ENCODE measurements around the gene CYP1A2.

Gene CYP1A2

DNA sequence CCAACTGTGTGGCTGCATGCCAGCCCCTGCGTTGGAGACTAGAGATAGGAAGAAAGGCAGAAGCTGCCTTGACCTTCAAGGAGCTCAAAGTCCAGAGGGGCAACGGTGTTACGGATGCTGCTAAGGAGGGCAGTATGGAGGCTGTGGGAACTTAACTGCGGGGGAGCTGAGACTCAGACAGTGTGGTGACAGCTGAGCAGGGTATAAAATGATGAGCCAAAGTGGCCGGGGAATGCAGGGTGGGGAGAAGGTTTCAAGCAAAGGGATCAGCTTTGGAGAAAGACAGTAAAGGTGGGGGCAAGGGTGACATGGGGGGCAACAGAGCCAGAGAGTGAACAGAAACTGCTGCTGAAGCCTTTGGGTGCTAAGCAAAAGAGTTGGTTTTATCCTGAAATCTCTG lies 6.2 kb upstream of the CYP1A2 start:
- DNase-seq, result no peak

DNA sequence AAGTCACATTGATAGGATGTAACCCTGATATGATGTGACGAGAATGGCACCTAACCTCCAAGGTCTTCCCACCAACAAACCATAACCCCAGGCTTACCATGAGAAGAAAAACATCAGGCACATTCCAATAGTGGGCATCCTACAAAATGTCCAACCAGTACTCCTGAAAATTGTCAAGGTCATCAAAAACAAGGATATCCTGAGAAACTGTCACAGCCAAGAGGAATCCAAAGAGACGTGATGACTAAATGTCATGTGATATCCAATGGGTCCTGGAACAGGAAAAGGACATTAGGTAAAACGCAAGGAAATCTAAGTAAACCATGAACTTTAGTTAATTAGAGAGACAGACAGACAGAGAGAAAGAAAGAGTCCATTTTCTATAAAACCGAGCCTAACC lies 2.3 kb upstream of the CYP1A2 start:
- DNase-seq, result no peak

DNA sequence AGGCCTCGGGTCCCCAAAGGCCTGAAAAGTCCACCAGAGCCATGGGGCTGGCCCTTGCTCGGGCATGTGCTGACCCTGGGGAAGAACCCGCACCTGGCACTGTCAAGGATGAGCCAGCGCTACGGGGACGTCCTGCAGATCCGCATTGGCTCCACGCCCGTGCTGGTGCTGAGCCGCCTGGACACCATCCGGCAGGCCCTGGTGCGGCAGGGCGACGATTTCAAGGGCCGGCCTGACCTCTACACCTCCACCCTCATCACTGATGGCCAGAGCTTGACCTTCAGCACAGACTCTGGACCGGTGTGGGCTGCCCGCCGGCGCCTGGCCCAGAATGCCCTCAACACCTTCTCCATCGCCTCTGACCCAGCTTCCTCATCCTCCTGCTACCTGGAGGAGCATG lies 1.2 kb downstream of the CYP1A2 start:
- DNase-seq, result no peak

DNA sequence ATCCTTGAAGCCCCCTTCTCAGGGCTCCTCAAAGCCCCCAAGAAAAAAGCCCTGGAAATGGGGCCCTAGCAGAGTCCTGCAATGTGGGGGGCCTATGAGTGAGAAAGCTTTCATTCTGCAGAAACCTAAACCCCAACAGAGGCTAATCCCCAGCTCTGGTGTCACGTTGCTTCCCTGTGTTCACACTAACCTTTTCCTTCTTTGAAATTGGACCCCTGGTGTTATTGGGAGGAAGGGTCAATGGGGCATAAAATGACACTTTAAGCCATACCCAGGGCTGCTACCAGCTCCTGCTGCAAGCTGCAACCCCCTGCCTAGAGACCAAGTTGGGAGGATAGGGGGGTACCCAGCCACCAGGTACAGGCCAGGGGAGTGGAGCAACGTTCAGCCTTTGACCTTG lies 2.1 kb downstream of the CYP1A2 start:
- no peak for DNase-seq

DNA sequence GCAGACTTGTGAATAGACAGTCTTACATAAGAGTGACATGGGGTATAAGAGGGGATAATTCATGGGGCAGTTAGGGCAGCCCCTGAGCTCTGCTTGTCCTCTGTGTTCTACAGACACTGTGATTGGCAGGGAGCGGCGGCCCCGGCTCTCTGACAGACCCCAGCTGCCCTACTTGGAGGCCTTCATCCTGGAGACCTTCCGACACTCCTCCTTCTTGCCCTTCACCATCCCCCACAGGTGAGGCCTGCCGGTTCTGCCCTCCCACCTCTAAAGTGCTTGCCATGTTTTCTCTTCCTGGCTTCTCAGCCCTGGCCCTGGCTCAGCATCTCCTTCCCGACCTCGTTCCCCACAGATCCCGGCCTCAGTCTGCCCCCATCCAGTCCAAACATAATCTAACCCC lies 3.4 kb downstream of the CYP1A2 start:
- no peak for DNase-seq

DNA sequence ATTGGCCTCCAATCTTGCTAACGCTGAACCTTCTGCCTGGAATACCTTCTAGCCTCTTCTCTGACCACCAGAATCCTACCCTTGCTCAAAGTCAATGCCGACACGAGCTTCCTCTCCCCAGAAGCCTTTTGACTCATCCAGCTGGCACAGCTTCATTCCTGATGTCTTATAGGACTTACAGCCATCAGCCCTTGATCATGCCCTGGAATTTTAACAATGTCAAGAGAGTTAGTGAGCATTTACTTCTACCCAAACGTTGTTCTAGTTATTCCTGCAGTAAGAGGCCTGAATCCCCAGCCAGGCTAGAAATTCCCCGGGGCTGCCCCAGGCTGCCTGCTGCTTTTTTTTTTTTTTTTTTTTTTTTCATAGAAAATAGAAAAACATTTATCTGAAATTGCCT lies 3.9 kb downstream of the CYP1A2 start:
- no peak for DNase-seq

DNA sequence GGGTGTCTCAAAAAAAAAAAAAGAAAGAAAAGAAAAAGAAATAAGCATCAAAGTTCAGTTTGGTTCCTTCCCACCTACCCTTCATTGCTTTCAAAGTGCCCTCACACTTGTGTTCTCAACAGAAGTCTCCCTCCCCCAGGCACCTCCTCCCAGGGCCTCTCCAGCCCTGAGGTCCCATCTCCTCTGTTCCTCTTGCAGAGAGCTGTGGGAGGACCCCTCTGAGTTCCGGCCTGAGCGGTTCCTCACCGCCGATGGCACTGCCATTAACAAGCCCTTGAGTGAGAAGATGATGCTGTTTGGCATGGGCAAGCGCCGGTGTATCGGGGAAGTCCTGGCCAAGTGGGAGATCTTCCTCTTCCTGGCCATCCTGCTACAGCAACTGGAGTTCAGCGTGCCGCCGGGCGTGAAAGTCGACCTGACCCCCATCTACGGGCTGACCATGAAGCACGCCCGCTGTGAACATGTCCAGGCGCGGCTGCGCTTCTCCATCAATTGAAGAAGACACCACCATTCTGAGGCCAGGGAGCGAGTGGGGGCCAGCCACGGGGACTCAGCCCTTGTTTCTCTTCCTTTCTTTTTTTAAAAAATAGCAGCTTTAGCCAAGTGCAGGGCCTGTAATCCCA lies 6.1 kb downstream of the CYP1A2 start:
- DNase-seq, result no peak

DNA sequence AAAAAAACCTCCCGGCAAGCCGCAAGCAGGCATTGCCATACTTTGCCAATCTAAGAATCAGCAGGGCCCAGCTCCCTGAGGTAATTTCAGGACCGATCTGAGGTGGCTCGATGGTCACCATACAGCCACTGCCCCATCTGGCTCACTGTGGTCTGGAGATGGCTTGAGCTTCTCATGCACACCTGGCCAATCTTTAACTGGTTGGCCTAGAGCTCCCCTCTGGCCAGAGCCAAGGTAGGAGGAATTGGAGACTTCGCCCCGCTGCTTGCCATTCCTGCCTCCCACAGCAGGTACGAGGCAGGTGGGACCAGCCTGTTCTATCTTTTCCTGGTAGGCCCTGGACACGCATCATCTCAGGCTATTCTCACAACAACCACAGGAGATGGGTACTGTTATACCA lies 10.1 kb downstream of the CYP1A2 start:
- no peak for DNase-seq

DNA sequence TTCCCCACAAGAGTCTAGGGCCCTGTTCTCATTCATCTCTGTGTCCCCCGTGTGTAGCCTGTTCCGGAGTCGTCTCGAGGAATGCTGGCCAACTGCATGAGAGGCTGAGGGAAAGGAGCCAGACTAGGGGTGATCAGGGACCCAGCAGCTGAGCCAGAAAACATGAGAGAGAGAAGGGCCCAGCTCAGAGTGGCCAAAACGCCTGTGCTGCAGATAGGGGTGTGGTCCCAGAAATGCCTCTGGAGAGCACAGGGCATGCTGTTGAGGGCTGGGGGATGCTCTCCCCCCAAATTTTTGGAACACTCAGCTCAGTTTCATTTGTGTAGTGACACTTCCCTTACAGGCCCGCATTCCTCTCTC lies 14.1 kb downstream of the CYP1A2 start:
- DNase-seq, result no peak

DNA sequence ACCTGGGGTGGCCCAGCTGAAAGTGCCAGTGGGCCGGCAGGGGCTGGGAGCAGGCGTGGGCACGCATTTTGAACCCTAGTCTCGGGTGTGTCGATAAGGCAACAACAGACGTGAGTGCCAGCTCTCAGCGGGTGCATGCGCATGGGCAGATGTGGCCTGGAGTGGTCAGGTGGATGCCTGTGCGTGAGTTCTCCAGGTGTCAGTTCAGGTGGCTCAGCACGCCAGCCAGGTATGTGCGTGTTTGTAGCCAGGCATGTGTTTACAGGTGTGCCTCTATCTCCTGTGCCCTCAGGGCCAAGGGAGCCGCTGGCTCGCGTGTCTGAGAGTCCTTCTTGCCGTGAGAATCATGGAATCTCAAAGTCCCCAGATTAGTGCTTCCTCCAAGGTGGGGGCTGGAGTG lies 14.8 kb downstream of the CYP1A2 start:
- no peak for DNase-seq

DNA sequence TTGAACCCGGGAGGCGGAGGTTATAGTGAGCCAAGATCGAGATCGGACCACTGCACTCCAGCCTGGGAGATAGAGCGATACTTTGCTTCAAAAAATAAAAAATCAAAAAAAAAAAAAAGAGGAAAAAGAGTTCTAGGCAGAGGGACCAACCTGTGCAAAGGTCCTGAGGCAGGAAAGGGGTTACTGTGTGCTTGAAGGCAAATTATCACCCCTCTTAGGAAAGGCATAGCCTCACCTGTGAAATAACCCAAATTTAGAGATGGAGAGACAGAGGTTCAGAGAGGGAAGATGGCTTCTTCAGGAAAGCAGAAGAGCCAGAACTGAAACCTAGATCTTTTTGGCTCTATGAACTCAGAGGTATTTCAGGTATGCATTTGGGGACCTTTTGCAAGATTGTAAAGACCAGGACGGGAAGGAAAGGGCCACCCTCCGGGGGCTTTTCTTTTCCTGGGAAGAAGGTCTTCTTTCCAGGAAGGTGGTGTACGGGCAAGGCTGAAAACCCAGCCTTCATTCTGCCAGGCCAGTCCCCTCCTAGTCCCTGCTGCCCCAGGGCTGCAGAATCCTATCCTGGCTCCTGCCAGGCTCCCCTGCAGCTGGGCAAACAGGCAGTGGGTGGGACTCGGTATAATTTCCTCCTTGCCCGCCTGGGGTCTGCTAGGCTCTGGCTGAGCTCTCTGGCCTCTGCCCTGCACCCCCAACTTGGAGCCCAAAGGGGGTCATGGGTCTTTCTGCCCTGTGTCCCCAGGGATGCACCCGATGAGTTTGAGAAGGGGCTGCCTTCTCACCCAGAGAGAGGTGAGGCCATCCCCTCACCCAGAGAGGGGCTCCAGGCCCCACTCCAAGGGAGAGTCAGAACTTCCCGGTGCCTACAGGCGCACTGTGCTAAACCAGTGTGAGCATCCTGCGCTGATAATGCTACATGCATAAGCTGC lies 18.8 kb downstream of the CYP1A2 start:
- DNase-seq, result no peak

DNA sequence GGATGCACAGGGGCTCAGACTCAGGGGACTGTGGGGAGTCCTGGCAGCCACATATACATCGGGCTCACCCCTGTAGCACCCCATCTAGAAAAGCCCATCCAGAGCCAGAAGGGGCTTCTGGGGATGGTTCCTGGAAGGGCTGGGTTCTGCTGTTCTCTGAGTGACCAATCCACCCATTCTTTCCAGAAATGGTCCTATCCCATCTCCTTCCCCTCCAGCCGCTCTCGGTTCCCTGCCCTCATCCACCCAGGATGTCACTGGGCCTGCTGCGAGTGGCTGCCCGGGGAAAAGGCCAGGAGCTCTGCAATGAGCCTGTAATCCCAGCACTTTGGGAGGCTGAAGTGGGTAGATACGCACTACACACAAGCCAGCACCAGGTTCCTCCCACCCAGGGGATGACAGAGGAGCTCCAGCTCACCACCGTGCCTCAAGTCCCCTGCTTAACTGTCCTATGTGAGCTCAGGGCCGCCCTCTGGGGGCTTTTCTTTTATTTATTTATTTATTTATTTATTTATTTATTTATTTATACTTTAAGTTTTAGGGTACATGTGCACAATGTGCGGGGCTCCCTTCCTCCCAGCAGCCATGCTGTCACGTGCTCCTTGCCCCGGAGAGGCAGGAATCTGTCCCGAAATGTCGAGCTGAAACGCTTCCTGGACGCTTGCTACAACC lies 19.6 kb downstream of the CYP1A2 start:
- no peak for DNase-seq

DNA sequence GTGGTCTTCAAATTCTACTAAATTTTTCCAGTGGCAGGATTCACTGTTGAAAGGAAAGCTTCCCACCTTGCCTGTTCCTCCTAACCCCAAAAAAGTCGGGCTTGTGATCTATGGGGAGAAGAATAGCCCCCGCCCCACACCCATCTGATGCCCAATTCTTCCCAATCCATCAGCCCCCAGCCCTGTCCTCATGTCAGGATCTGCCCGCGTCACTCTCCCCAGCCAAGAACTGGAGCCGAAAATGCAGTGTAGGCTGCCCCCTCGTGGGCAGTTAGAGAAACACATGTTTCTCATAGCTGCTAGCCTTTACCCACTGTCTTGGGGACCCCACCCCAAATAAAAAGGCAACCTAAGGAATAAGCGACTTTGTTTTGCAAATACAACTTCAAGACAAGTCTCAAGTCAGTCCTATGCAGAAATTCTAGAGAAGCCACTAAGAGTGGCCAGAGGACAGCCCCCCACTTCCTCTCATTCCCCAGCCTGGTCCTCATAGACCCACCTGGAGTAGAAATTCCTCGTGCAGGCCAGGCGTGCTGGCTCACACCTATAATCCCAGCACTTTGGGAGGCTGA lies 20.2 kb downstream of the CYP1A2 start:
- DNase-seq, result no peak

DNA sequence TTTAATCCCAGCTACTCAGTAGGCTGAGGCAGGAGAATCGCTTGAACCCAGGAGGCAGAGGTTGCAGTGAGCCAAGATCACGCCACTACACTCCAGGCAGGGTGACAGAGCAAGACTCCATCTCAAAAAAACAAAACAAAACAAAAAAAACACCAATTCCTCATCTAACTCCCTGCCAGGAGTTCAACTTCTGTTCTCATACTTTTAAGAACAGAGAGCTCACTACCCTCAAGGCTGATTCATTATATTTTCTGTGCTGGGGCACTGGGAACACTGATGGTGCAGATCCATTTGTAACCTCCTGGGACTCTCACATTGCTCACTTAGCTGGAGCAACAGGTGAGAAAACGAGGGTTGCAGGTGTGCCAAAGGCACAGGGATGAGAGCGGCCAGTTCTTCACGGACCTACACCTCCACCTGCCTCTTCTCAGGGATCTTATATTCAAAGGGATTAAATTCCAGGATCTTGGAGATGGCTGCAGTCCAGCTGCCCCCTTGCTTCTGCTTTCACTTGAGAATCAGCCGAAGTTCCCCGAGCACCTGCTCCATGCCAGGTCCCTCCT lies 20.9 kb downstream of the CYP1A2 start:
- no peak for DNase-seq

DNA sequence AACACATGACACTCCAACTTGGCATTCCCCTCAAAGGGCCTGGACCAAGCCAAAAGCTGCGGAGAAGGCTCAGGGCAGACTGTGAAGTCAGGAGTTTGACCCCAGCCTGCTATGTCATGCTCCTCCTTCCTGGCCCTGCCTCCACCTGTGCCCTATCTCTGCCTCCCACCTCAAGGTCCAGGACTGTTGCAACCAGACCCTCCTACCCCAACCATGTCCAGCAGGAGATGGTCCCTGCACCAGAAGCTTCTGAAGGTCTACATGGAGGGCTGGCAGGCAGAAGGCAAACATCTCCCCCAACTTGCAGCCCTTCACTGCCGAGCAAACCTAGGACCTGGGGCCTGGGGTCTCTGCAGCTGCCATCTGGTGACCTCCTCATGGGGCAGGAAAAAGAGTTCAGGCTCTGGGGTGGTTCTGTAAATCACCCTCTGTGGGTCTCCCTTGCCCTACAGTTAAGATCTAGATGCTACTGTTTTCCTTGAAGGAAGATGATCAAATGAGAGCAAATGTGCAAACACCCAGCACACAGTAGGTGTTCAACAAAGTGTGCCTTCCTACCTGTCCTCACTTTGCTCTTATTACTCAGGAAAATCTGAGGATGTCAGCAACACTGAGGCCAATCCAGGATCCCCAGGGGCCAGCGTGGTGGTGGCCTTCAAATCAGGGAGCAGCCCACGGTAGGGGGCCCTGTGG lies 21.7 kb downstream of the CYP1A2 start:
- DNase-seq, result no peak

DNA sequence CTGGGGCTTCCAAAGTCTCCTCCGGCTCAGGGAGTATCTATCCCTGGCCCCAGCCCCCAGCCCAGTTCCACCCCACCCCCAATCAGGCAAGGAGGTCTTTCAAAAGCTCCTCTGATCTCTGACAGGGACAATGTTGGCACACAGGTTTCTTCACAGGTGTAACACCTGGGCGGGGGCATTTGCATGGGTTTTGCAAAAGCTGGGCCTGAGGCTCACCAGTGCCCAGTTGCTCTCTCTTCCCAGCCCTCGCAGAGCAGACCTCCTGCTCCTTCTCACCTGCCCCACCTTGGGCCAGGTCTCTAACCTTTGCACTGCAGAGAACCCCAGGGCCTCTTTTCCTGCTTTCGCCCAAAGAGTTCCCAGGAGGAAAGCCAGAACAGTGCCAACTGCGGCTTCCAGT lies 24.7 kb downstream of the CYP1A2 start:
- DNase-seq, result no peak

DNA sequence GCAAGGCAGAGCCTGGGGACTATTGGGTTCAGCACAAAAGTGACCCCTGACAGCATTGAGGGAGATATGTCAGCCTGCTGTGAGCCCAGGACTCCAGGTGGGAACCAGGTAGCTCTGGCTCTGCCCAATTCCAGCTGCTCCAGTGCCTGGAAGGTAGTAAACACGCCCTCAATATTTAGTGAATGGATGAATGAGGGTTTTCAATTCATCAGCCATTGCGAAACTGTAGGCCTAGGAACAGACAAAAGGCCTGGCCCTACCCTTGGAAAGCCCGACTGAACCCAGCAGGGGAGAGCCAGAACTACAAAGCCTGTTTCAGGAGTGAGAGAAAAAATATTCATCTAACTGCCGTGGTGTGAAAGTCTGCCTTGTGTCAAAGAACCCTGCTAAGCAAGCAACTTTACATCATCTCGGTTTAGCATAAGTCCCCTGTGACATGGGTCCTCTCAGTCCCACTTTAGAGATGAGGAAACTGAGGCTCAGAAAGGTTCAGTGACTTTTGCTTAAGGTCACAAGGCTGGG lies 25.1 kb downstream of the CYP1A2 start:
- DNase-seq, result no peak

DNA sequence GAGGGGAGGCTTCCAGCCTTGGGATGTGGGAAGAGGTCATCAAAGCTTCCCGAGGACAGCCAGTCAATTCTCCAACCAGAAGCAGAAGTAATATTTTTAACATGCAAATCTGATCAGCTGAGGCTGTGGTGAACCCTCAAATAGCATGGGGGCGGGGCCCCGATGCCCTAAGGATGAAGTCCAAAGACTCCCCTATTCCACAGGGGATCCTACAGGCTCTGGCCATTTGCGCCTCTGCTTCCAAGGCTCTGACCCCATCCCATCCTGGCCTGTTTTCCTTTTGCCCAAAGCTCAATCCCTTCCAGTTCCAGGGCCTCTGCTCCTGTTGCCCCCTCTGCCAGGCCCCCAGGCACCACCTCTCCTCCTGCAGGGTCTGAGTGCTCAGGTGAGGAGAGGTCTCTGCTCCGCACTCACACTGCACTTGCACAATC lies 26.5 kb downstream of the CYP1A2 start:
- DNase-seq, result no peak

DNA sequence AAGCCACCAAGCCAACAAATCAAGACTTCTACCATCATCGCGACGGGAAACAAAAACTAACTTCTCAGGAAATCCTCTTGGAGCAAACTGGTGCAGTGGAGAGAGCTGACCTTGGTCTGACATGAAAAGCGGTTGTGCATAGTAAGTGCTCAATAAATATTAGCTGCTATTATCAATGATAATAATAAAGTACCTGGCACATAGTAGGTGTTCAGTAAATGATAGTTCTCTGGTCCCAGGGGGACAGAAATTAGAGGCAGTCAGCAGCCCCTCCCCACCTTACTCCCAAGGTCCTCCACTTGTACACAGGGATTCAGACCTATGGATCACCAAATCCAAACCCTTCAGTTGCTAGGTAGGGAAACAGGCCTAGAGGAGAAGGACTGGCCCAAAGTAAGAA lies 27.2 kb downstream of the CYP1A2 start:
- no peak for DNase-seq

DNA sequence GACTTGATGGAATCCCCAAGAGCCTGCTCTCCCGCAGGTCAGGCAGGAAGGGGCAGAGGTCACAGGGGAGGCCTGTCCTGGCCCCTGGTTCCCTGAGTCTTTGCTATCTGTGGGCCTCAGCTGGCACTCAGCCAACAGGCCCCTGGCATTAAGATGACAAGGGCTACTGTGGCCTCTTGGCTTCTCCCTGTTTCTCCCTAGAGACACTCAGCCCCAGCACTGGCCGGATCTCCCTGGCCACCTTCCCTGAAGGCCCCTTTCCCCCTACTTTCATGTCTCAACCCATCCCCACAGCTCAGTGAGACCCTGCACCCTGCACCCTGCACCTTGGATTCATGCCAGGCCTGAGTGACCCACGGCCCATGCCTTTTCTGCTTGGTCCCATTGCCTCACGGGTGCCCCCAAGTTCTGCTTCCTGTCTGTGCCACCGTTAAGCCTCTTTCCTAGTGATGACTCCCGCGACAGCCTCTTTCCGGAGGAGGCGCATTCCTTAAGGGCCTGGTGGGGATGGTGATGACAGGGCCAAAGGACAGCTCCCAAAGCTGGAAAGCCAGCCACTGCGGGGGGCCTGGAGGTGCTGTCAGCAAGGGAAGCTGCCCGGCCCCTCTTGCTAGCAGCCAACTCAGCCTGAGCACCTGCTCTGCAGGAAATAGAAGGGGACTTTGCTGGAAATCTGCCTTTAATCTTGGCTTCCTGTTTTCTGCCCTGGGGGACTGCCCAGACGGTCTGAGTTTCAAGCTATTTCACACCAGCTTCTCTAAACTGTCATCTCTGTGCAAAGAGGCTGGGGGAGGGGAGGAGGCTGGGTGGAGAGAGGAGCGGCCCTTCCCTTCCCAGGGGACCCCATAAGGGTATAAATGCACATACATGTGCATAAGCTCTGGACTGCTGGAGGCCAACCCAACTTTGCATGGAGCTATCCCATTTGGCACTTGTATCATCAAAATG lies 28.4 kb downstream of the CYP1A2 start:
- DNase-seq, result no peak

Measured in NCI-H1105 (cell line).